Measurements from ENCODE around the gene AGTRAP. TPM values are rescaled to one million over a fixed set of nuclear protein-coding genes. Genes with fewer than 3 reads are reported as not detected.

AGTRAP gene
- polyA plus RNA-seq, 3 donors: 420 to 938 (median 842) TPM

- 97% methylated on average over 3 of the region's 6 CpGs for WGBS (ENCODE audit: insufficient coverage)
- H3K79me2 ChIP-seq (ENCODE audit: insufficient read depth, low read length): no peaks in the 10 kb centered on the region
- no peak overlapping the region for H3K4me3 ChIP-seq (replicated peaks in 1 of 3; ENCODE audit: low read depth in 2 of 3, low read length in 3 of 3)
- H3K9me3 ChIP-seq (replicated peaks in 1 of 2; ENCODE audit: control insufficient read depth in 1 of 2, insufficient read depth in 1 of 2, low read length in 2 of 2): no peaks in the 10 kb centered on the region
- no peak overlapping the region for H3K9ac ChIP-seq (ENCODE audit: insufficient read depth, low read length, poor library complexity, severe bottlenecking)
- no peaks in the 10 kb centered on the region for H3K27me3 ChIP-seq (ENCODE audit: control insufficient read depth in 2 of 2, insufficient read depth in 2 of 2, low read length in 2 of 2)
- no peak overlapping the region for H3K27ac ChIP-seq (ENCODE audit: low read depth in 1 of 2, low read length in 2 of 2)
- H3K9me3 Mint-ChIP-seq: peaks cover 0 to 3% (median 0%) of the 10 kb centered on the region in 7 donors
- H3K4me1 Mint-ChIP-seq: peaks cover 14% of the 10 kb centered on the region
- no peaks in the 10 kb centered on the region for H3K36me3 ChIP-seq (replicated peaks in 1 of 2; ENCODE audit: control insufficient read depth in 1 of 2, insufficient read depth in 2 of 2, low read length in 2 of 2)
- no peak overlapping the region for H3K4me2 ChIP-seq (replicated peaks; ENCODE audit: extremely low read depth, low read length, poor library complexity, severe bottlenecking)
- H3K36me3 Mint-ChIP-seq: no peaks in the 10 kb centered on the region
- peaks cover 0 to 11% (median 7%) of the 10 kb centered on the region in 3 donors for H3K27me3 Mint-ChIP-seq (ENCODE audit: low read depth in 3 of 3)
- intact Hi-C loops (cut with micrococcal nuclease): no loop called here
- DNase-seq: no peak
- no peaks in the 10 kb centered on the region for H4K20me1 ChIP-seq (ENCODE audit: insufficient read depth, low read length)
- peaks cover 12 to 14% of the 10 kb centered on the region in 2 donors for H3K4me1 ChIP-seq (ENCODE audit: control insufficient read depth in 1 of 2, insufficient read depth in 2 of 2, low read length in 2 of 2)
- H3K27ac Mint-ChIP-seq: no peak overlapping the region
- H3K4me3 Mint-ChIP-seq: no peak overlapping the region
- no peak for TF ChIP-seq CTCF (IDR thresholded peaks at IDR 0.05)
- H2AFZ ChIP-seq (ENCODE audit: insufficient read depth, low read depth, low read length, poor library complexity, severe bottlenecking): no peak overlapping the region
Measured at GRCh38 chr1:11782127-11782708, 46.3 kb downstream of the AGTRAP start.

GRCh38 chr1:11783556-11783955, 47.6 kb downstream of the AGTRAP start:
- no peak overlapping the region for H3K27ac ChIP-seq (ENCODE audit: low read depth in 1 of 2, low read length in 2 of 2)
- H3K27me3 Mint-ChIP-seq (ENCODE audit: low read depth in 3 of 3): peaks cover 2 to 13% (median 7%) of the 10 kb centered on the region in 3 donors
- DNase-seq: no peak
- intact Hi-C loops (cut with micrococcal nuclease): no loop called here
- no peak overlapping the region for H3K4me2 ChIP-seq (replicated peaks; ENCODE audit: extremely low read depth, low read length, poor library complexity, severe bottlenecking)
- no peak overlapping the region for H3K9ac ChIP-seq (ENCODE audit: insufficient read depth, low read length, poor library complexity, severe bottlenecking)
- H3K9me3 ChIP-seq (replicated peaks in 1 of 2; ENCODE audit: control insufficient read depth in 1 of 2, insufficient read depth in 1 of 2, low read length in 2 of 2): no peaks in the 10 kb centered on the region
- peaks cover 12 to 14% of the 10 kb centered on the region in 2 donors for H3K4me1 ChIP-seq (ENCODE audit: control insufficient read depth in 1 of 2, insufficient read depth in 2 of 2, low read length in 2 of 2)
- peaks cover 0 to 2% of the 10 kb centered on the region in 2 donors for H3K36me3 ChIP-seq (replicated peaks in 1 of 2; ENCODE audit: control insufficient read depth in 1 of 2, insufficient read depth in 2 of 2, low read length in 2 of 2)
- H3K27ac Mint-ChIP-seq: no peak overlapping the region
- H3K36me3 Mint-ChIP-seq: peaks cover 0 to 6% of the 10 kb centered on the region in 2 donors
- WGBS (ENCODE audit: insufficient coverage): 92% methylated on average over 2 of the region's 6 CpGs
- H3K4me3 ChIP-seq (replicated peaks in 1 of 3; ENCODE audit: low read depth in 2 of 3, low read length in 3 of 3): no peak overlapping the region
- H3K79me2 ChIP-seq (ENCODE audit: insufficient read depth, low read length): no peaks in the 10 kb centered on the region
- peaks cover 0 to 3% (median 0%) of the 10 kb centered on the region in 7 donors for H3K9me3 Mint-ChIP-seq
- no peaks in the 10 kb centered on the region for H4K20me1 ChIP-seq (ENCODE audit: insufficient read depth, low read length)
- no peak for TF ChIP-seq CTCF (IDR thresholded peaks at IDR 0.05)
- no peak overlapping the region for H3K4me3 Mint-ChIP-seq
- no peak overlapping the region for H2AFZ ChIP-seq (ENCODE audit: insufficient read depth, low read depth, low read length, poor library complexity, severe bottlenecking)
- H3K4me1 Mint-ChIP-seq: peaks cover 17% of the 10 kb centered on the region
- H3K27me3 ChIP-seq (ENCODE audit: control insufficient read depth in 2 of 2, insufficient read depth in 2 of 2, low read length in 2 of 2): no peaks in the 10 kb centered on the region

Data from CD14-positive monocyte (primary cell).